ENCODE data around the gene PIGL.

GRCh38 chr17:16254773-16255400 is 37.9 kb downstream of the PIGL start:
- TF ChIP-seq CTCF (IDR thresholded peaks at IDR 0.05) (no peak), EP300 (IDR thresholded peaks at IDR 0.05) (no peak)

Data from tibial nerve (tissue), 4 donors.